NCI-H69 (cell line): ENCODE data around the gene TAF4B.
"Not testable (repeated sequence)": the region's sequence is repeated elsewhere in the genome, so short reads cannot be mapped to it uniquely, and the experiment has no call there.

ENCODE experiments used
- DNase-seq: peaks from one replicate; lab custom pipeline; 2025; lab: John Stamatoyannopoulos, UW

The TAF4B gene, protein sequence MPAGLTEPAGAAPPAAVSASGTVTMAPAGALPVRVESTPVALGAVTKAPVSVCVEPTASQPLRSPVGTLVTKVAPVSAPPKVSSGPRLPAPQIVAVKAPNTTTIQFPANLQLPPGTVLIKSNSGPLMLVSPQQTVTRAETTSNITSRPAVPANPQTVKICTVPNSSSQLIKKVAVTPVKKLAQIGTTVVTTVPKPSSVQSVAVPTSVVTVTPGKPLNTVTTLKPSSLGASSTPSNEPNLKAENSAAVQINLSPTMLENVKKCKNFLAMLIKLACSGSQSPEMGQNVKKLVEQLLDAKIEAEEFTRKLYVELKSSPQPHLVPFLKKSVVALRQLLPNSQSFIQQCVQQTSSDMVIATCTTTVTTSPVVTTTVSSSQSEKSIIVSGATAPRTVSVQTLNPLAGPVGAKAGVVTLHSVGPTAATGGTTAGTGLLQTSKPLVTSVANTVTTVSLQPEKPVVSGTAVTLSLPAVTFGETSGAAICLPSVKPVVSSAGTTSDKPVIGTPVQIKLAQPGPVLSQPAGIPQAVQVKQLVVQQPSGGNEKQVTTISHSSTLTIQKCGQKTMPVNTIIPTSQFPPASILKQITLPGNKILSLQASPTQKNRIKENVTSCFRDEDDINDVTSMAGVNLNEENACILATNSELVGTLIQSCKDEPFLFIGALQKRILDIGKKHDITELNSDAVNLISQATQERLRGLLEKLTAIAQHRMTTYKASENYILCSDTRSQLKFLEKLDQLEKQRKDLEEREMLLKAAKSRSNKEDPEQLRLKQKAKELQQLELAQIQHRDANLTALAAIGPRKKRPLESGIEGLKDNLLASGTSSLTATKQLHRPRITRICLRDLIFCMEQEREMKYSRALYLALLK

DNA sequence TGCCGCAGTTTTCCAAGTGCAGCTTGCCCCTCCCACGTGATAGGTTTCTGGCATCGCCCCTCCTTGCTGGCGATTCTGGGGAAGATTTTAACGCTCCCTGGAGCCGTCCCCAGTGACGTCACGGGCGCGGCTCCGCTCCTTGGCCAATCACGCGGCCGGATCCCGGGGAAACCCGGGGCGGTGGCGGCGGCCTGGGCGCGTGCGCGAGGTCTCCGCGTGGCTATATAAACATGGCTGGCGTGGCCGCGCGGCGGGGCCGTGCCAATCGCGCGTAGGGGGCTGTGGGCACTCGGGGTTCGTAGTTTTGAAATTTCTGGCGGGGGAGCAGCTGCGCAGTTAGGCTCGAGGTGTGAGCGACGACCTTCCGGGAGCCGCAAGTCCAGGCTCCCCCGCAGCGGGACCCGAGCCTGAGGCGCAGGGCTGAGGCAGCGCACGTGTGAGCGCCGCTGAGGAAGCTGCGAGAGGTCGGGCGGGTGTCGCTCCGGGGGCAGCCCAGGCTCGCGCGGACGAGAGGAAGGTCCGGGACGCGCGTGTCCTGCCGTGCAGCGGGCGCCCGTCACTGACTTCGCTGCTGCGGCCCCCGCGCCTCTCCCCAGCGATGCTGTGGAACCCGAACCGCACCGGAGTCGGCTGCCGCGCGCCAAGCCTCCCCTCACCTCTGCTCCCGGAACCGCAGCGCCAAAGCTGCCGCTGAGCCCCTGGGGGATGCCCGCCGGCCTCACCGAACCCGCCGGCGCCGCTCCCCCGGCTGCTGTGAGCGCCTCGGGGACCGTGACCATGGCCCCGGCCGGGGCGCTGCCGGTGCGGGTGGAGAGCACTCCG is at the start of gene TAF4B:
Gene TAF4B (plus strand): TSS at position 217 of the 822 bp plus-strand sequence. CDS start 489 bp downstream, at position 706.
- peak; percentile 99 for DNase-seq

- no peak for DNase-seq
These were observed 44.9 kb upstream of the TAF4B start for GRCh38 chr18:26181343-26181826.

GRCh38 chr18:26183395-26184112 is 42.7 kb upstream of the TAF4B start:
- DNase-seq = no peak

DNA sequence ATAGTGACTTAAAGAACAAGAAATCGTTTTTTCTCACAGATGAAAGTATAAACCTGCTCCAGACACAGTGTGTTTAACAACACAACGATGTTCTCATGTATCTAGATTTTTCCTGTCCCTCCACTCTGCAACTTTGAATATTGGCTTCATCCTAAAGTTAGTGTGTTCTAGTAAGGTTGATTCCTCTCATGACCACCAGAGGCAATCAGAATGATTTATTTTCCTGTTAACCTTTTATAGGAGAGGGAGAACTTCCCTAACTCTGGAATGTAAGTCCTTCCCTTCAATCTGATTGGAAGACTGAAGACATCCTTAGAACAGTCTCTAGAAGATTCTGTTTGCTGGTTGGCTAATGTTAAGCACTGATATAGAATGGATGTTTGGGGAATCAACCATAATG is 41.0 kb upstream of the TAF4B start:
- peak; percentile 25 for DNase-seq

DNA sequence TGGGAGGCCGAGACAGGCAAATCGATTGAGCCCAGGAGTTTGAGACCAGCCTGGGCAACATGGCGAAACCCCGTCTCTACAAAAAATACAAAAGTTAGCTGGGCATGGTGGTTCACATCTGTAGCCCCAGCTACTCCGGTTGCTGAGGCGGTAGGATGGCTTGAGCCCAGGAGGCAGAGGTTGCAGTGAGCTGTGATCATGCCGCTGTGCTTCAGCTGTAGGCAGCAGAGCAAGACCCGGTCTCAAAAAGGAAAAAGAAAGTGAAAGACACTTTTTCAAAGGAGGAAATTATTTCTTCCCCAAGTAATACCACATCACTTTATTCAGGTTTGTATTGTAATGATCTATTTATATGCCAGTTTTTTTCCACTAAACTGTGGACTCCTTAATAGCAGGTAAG is 35.7 kb upstream of the TAF4B start:
- no peak for DNase-seq

- no peak for DNase-seq
These were observed 34.0 kb upstream of the TAF4B start for GRCh38 chr18:26192233-26192632.

- no peak for DNase-seq
These were observed 29.6 kb upstream of the TAF4B start for GRCh38 chr18:26196605-26197004.

- not testable (repeated sequence) for DNase-seq
These were observed 24.2 kb upstream of the TAF4B start for GRCh38 chr18:26202001-26202400.

- no peak for DNase-seq
These were observed 20.9 kb upstream of the TAF4B start for GRCh38 chr18:26205318-26205717.

DNA sequence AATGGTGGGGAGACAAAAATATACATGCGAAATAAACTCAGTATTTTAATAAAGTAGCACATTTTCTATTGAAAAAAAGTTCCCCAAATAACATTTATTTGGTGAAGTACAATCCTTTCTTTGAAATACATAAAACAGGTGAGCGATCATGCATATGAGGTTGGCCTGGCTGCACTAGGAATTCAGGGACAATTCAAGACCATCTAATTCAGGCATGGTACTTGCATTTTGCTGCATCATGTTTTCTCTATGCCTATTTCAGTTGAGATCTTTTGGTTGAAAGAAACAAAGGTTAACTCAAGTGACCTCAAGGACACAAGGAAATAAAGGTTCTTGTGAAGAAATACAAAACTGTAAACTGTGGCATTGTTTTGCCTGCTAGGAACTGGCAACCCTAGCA is 19.8 kb upstream of the TAF4B start:
- no peak for DNase-seq

GRCh38 chr18:26207937-26208336 is 18.3 kb upstream of the TAF4B start:
- DNase-seq = no peak

DNA sequence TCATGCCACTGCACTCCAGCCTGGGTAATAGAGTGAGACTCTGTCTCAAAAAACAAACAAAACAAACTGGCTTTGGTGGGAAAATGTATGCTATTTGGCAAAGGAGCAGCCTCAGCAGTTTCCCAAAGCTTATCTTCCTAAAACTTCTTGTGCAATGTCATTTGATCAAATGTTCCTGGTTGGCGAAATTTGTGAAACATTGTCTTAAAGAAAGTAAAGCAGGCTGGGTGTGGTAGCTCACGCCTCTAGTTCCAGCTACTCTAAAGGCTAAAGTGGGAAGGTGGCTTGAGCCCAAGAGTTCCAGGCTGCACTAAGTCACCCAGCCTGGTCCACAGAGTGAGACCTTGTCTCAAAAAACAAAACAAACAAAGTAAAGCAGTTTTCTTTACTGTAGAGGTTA is 17.3 kb upstream of the TAF4B start:
- no peak for DNase-seq

- DNase-seq = no peak
These were observed 16.1 kb upstream of the TAF4B start for GRCh38 chr18:26210147-26210546.

DNA sequence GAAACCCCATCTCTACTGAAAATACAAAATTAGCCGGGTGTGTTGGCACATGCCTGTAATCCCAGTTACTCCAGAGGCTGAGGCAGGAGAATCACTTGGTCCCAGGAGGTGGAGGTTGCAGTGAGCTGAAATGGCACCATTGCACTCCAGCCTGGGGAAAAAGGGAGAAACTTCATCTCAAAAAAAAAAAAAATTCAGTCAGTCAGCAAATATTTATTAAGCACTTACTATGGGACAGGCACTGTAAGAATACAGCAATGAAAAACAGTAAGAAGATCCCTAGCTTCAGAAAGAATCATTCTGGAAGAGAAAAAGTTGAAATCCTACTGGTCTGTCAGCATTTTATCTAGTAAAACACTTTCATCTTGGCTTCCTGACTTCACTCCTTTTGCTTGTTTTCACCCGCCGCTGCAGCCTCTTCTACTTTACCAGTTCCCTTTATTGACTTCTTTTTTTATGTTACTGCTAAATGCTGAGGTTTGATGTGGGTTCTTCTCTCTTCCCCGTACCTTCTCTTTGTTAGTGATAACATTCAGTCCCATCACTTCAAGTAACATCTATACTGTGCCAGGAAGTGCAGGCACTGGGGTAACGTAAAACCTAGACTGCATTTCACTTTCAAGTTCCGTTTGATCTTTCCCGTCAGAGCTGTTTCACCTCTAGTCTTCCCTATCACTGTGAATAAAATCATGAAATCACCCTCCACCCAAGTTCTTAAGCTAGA is 10.8 kb upstream of the TAF4B start:
- no peak for DNase-seq

GRCh38 chr18:26225022-26225693 is 1.1 kb upstream of the TAF4B start:
- peak; percentile 57 for DNase-seq

DNA sequence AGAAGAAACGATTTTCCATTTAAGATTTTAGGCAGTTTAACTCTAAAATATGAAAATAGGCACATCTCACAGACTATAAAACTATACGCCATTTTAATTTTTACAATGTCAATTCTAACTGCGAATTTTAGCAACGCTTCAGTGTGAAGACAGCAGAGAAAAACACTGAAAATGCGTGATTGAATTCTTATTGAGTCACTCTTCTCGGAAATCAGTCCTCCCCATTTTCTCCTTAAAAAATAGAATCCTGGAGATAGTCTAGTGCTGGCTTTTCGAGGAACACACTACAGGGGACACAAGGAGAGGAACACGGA is 373 bp upstream of the TAF4B start:
- DNase-seq = no peak

DNA sequence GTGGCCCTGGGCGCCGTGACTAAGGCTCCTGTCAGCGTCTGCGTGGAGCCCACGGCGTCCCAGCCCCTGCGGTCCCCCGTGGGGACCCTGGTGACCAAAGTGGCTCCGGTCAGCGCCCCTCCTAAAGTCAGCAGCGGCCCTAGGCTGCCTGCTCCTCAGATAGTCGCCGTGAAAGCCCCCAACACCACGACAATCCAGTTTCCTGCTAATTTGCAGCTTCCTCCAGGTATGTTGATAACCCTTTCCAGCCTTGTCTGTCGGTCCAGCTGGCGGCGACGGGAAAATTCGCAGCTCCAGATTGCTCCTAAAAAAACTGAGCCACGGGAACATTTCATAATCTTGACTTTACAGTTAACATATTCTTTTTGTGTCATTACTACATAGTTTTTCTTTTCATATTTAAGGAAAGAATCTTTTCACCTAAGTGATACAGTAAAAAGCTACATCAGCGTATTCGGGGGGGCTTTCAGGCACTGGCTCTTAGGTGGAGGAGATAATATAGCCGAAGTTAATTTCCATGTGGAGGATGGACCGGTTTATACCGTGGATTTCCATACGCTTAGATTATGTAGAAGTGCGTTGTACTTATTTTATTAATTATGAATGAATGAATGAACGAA is 916 bp downstream of the TAF4B start:
- DNase-seq = peak; percentile 78

DNA sequence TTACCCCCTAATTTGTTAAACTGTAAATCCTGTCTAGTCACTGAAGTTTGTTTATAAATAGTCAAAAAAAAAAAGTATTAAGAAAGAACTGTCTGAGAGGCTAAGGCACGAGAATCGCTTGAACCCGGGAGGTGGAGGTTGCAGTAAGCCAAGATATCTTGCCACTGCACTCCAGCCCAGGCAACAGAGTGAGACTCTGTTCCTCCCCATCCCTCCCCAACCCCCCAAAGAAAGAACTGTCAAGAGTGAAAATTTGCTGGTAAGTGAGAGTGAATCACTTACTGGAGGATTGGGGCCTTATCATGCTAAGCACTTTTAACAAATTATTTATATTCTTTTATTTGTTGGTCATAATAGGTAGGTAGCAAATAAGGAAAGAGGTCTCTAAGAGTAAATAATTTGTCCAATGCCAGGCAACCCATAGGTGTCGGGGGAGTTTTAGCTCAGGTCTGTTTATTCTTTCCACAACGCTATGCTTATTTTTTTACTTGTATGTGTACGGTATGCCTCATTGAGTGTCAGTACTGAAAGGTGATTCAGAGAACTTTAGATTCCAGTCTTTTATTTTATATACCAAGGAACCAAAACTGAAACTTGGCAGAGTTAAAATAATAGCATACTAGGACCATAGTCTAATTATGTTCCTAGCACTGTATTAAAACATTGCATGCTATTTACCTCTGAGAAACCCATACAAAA is 2.5 kb downstream of the TAF4B start:
- no peak for DNase-seq

DNA sequence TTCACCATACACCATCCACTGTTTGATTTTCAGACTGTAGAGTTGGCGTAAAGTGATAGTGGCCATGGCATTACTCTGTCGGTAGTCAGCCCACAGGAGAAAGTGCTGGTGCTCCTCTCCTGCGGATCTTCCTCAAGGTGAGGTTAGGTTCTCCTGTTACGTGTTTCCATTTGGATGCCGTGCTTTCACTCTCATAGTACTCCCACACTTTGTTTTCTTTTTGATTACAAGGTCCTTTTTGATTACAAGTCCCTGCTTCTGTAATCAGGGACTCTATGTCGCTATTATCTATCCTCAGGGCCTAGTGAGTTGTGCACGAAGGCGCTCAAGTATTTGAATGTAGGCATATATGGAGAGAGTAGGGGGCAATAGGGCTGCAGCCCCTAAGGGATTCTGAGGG is 4.3 kb downstream of the TAF4B start:
- no peak for DNase-seq
